Skeletal muscle satellite cell (primary cell): Measurements from ENCODE around the gene LUZP2.

Experiments
- H3K27me3 ChIP-seq: 2 replicates; pipeline ENCODE4 v1.7.0; 2013; ENCODE audit warnings: low read length; ENCODE audit not compliant: control insufficient read depth, insufficient read depth
- H3K36me3 ChIP-seq: 2 replicates; pipeline ENCODE4 v1.7.0; 2013; ENCODE audit warnings: mild to moderate bottlenecking, control low read depth, low read length; ENCODE audit not compliant: insufficient read depth
- H3K4me1 ChIP-seq: 2 replicates; pipeline ENCODE4 v1.7.0; 2013; ENCODE audit warnings: low read length; ENCODE audit not compliant: control insufficient read depth, insufficient read depth
- H3K4me2 ChIP-seq: 2 replicates; pipeline ENCODE4 v1.7.0; 2013; ENCODE audit warnings: mild to moderate bottlenecking, low read length
- H3K4me3 ChIP-seq: 2 replicates; pipeline ENCODE4 v1.7.0; 2013; ENCODE audit warnings: low read length
- H3K9ac ChIP-seq: 2 replicates; pipeline ENCODE4 v1.7.0; 2013; ENCODE audit warnings: mild to moderate bottlenecking, low read depth, low read length, moderate library complexity
- H3K9me3 ChIP-seq: replicated peaks from 2 replicates; pipeline ENCODE4 v1.7.0; 2013; ENCODE audit warnings: mild to moderate bottlenecking, control low read depth, low read length

The LUZP2 gene

GRCh38 chr11:24837112-24837511 lies 340.3 kb downstream of the LUZP2 start:
- H3K9ac ChIP-seq, result no peak overlapping the region
- no peaks in the 10 kb centered on the region for H3K36me3 ChIP-seq
- H3K9me3 ChIP-seq, result peaks cover 2% of the 10 kb centered on the region
- H3K27me3 ChIP-seq, result no peaks in the 10 kb centered on the region
- H3K4me3 ChIP-seq, result no peak overlapping the region
- H3K4me1 ChIP-seq, result no peaks in the 10 kb centered on the region
- no peak overlapping the region for H3K4me2 ChIP-seq

GRCh38 chr11:24842308-24842707 lies 345.5 kb downstream of the LUZP2 start:
- H3K9me3 ChIP-seq, result no peaks in the 10 kb centered on the region
- H3K27me3 ChIP-seq, result no peaks in the 10 kb centered on the region
- H3K4me2 ChIP-seq, result no peak overlapping the region
- H3K36me3 ChIP-seq, result no peaks in the 10 kb centered on the region
- no peak overlapping the region for H3K9ac ChIP-seq
- no peaks in the 10 kb centered on the region for H3K4me1 ChIP-seq
- H3K4me3 ChIP-seq, result no peak overlapping the region

GRCh38 chr11:24844406-24844805 lies 347.6 kb downstream of the LUZP2 start:
- Histone ChIP-seq H3K4me2 (no peak overlapping the region), H3K4me3 (no peak overlapping the region), H3K27me3 (no peaks in the 10 kb centered on the region), H3K9ac (no peak overlapping the region), H3K4me1 (no peaks in the 10 kb centered on the region), H3K36me3 (no peaks in the 10 kb centered on the region), H3K9me3 (no peaks in the 10 kb centered on the region)

DNA sequence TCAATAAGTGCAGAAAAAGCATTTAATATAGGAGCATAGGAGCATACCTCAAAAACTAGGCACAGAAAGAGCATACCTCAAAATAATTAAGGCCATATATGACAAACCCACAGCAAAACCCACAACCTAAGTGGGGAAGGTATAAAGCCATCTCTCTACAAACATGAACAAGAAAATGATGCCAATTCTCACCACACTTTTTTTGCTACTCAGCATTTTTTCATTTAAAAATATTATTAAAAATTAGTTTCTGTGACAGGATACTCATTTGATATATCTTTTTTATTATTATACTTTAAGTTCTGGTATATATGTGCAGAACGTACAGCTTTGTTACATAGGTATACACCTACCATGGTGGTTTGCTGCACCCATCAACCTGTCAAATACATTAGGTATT lies 352.0 kb downstream of the LUZP2 start:
- Histone ChIP-seq H3K4me2 (no peak overlapping the region), H3K36me3 (no peaks in the 10 kb centered on the region), H3K27me3 (no peaks in the 10 kb centered on the region), H3K9me3 (no peaks in the 10 kb centered on the region), H3K4me3 (no peak overlapping the region), H3K4me1 (no peaks in the 10 kb centered on the region), H3K9ac (no peak overlapping the region)

- H3K36me3 ChIP-seq, result no peaks in the 10 kb centered on the region
- no peak overlapping the region for H3K4me2 ChIP-seq
- no peak overlapping the region for H3K4me3 ChIP-seq
- H3K9me3 ChIP-seq, result no peaks in the 10 kb centered on the region
- H3K4me1 ChIP-seq, result no peaks in the 10 kb centered on the region
- H3K9ac ChIP-seq, result no peak overlapping the region
- H3K27me3 ChIP-seq, result no peaks in the 10 kb centered on the region
Measured at GRCh38 chr11:24855951-24856350, 359.1 kb downstream of the LUZP2 start.

- no peaks in the 10 kb centered on the region for H3K27me3 ChIP-seq
- no peaks in the 10 kb centered on the region for H3K36me3 ChIP-seq
- H3K4me3 ChIP-seq, result no peak overlapping the region
- H3K9me3 ChIP-seq, result no peaks in the 10 kb centered on the region
- no peak overlapping the region for H3K4me2 ChIP-seq
- H3K4me1 ChIP-seq, result no peaks in the 10 kb centered on the region
- H3K9ac ChIP-seq, result no peak overlapping the region
Measured at GRCh38 chr11:24859801-24860300, 363.0 kb downstream of the LUZP2 start.

DNA sequence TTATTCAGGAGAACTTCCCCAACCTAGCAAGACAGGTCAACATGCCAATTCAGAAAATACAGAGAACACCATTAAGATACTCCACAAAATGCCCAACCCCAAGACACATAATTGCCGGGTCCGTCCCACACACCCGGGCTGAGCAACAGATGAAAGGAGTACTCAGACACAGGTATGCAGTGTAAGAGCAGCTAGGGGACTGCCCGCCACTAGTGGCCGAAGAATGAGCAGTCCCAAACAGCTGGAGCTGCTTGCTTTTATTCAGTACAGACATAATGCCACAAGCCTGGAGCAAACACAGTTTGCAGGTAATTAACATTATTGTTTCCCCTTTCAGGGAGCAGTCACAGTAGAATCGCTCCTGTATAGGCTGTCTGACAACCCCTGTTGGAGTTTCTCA lies 364.6 kb downstream of the LUZP2 start:
- Histone ChIP-seq H3K4me1 (no peaks in the 10 kb centered on the region), H3K4me2 (no peak overlapping the region), H3K27me3 (no peaks in the 10 kb centered on the region), H3K9ac (no peak overlapping the region), H3K9me3 (no peaks in the 10 kb centered on the region), H3K4me3 (no peak overlapping the region), H3K36me3 (no peaks in the 10 kb centered on the region)

- no peak overlapping the region for H3K9ac ChIP-seq
Measured at GRCh38 chr11:24866743-24867142, 369.9 kb downstream of the LUZP2 start.

DNA sequence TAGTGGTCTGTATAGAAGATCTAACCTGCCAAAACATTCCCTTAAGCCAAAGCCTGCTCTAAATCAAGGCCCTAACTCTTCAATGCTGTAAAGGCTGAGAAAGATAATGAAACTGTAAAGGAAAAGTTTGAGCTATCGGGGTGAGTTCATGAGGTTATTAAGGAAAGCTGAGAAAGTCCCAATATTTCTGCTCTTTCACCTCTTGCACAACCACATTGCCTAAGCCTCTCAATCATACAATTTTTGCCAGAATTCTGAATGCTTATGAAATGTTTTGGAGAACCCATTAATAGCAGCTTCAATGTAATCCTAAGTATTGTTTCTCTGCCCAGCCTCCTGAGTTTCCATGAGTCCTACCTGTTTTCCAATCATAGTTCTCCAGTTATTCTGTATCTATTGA lies 373.2 kb downstream of the LUZP2 start:
- Histone ChIP-seq H3K36me3 (no peaks in the 10 kb centered on the region), H3K4me3 (no peak overlapping the region), H3K4me2 (no peak overlapping the region), H3K27me3 (no peaks in the 10 kb centered on the region), H3K9ac (no peak overlapping the region), H3K9me3 (peaks cover 12% of the 10 kb centered on the region), H3K4me1 (no peaks in the 10 kb centered on the region)

More at GRCh38 chr11:24866743-24867142, 369.9 kb downstream of the LUZP2 start:
- no peaks in the 10 kb centered on the region for H3K36me3 ChIP-seq
- no peak overlapping the region for H3K4me2 ChIP-seq
- no peak overlapping the region for H3K4me3 ChIP-seq
- no peaks in the 10 kb centered on the region for H3K27me3 ChIP-seq
- H3K9me3 ChIP-seq, result peaks cover 8% of the 10 kb centered on the region
- no peaks in the 10 kb centered on the region for H3K4me1 ChIP-seq

- Histone ChIP-seq H3K4me3 (no peak overlapping the region), H3K9ac (no peak overlapping the region), H3K9me3 (peaks cover 12% of the 10 kb centered on the region), H3K36me3 (no peaks in the 10 kb centered on the region), H3K4me2 (no peak overlapping the region), H3K27me3 (no peaks in the 10 kb centered on the region), H3K4me1 (no peaks in the 10 kb centered on the region)
Measured at GRCh38 chr11:24872186-24872585, 375.3 kb downstream of the LUZP2 start.

GRCh38 chr11:24872651-24873311 lies 375.9 kb downstream of the LUZP2 start:
- no peak overlapping the region for H3K4me2 ChIP-seq
- no peak overlapping the region for H3K9ac ChIP-seq

DNA sequence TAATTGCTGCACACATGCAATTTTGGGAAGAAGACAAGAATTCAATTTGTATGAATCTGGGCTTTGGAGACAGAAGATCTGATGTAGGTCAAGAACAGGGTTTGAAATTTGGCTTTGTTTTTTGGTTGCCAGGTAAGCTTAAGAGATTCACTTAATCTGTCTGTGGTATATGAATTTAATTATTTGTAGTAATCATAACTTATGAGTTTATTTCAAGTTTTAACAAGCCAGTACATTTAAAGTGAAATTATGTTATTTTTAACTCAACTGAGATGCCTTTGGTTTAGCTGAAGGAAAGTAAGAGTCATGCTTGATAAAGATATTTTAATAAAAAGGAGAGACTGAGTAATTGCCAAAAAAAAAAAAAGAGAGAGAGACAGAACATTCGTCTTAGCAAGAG lies 384.1 kb downstream of the LUZP2 start:
- Histone ChIP-seq H3K4me2 (no peak overlapping the region), H3K36me3 (no peaks in the 10 kb centered on the region)

More at GRCh38 chr11:24872651-24873311, 375.9 kb downstream of the LUZP2 start:
- no peaks in the 10 kb centered on the region for H3K36me3 ChIP-seq
- no peak overlapping the region for H3K4me3 ChIP-seq
- H3K27me3 ChIP-seq, result no peaks in the 10 kb centered on the region
- H3K9me3 ChIP-seq, result peaks cover 12% of the 10 kb centered on the region
- no peaks in the 10 kb centered on the region for H3K4me1 ChIP-seq

More for the DNA sequence above, 384.1 kb downstream of the LUZP2 start:
- Histone ChIP-seq H3K9ac (no peak overlapping the region), H3K27me3 (no peaks in the 10 kb centered on the region), H3K4me1 (no peaks in the 10 kb centered on the region), H3K4me3 (no peak overlapping the region), H3K9me3 (no peaks in the 10 kb centered on the region)
